ENCODE results near the gene UGT2B11.
"Not testable (repeated sequence)": the region's sequence is repeated elsewhere in the genome, so short reads cannot be mapped to it uniquely, and the experiment has no call there.

- TF ChIP-seq CTCF, POLR2A (IDR thresholded peaks at IDR 0.05): not testable (repeated sequence)
Measured at GRCh38 chr4:69241746-69242145, 27.2 kb upstream of the UGT2B11 start.
